GM18861 (cell line): ENCODE results near the gene RILPL2.
"Not testable (repeated sequence)": the region's sequence is repeated elsewhere in the genome, so short reads cannot be mapped to it uniquely, and the experiment has no call there.

Experiments
- ATAC-seq: cut with Tn5 transposase; IDR thresholded peaks from one replicate; pipeline ENCODE4 v1.9.1; 2021; ENCODE audit not compliant: unreplicated experiment

The RILPL2 gene

DNA sequence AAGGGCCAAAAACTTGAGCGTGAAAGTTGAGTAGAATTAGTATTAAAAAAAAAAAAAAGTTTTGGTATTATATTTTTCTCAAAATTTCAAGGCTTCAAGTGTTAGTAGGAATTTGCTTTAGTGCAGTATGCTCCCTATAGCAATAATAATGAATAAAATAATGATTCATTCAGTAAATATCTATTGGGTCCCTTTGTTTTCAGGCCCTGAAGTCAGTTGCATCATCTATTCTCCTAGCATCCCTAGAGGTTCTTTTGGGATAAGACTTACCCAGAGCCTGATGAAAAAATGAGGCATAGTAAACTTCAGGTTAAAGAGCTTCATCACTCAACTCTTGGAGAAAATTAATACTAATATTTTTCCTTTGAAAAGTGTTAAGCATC is 51.5 kb downstream of the RILPL2 start:
- no peak for ATAC-seq

DNA sequence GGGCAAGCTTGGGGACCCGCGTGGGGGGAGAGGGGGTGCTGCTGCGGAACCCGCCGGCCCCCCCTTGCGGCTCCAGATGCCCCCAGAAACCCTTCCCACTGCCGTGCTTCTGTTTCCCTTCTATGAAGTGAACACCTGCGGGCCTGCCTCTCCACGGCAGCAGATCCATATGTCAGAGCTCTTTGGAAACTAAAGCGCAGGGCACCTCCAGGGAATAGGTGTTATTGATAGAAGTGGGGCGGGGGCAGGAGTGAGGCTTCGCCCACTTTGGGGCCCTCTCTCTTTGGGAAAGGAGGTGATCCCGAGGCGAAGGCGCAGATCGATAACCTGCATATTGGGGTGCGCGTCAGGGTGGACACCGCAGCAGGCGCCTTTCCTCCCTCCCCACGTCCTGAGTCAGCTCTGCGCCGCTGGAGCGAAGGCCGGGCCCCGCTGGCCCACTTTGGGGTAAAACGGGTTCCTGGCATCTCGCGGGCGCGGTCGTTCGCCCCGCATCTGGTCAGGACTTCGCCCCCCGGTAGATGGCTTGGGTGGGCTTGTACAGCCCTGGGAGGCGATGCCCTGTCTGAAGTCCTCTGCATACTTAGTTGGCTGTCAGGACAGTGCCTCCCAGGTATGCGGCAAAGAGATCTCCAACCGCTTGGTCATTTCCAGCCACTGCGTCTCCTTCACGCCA is 52.0 kb downstream of the RILPL2 start:
- ATAC-seq, result no peak

DNA sequence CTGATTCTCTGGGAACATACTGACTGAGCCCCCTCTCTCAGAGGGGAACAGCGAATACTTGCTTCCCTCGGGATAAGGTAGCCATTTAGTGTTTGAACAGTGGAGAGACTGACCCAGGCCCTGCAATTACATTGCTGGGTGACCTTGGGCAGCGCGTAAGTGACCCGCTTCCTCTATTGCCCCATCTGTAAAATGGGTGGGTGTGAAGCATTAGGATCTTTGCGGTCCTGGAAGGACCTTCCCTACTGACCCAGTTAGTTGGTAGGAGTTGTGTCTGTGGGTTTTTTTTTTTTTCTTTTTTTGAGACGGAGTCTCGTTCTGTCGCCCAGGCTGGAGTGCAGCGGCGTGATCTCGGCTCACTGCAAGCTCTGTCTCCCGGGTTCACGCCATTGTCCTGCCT is 53.8 kb downstream of the RILPL2 start:
- ATAC-seq, result no peak

- no peak for ATAC-seq
These were observed 57.1 kb downstream of the RILPL2 start for GRCh38 chr12:123379391-123379790.

DNA sequence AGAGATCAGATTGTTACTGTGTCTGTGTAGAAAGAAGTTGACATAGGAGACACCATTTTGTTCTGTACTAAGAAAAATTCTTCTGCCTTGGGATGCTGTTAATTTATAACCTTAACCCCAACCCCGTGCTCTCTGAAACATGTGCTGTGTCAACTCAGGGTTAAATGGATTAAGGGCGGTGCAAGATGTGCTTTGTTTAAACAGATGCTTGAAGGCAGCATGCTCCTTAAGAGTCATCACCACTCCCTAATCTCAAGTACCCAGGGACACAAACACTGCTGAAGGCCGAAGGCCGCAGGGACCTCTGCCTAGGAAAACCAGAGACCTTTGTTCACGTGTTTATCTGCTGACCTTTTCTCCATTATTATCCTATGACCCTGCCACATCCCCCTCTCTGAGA is 64.1 kb downstream of the RILPL2 start:
- not testable (repeated sequence) for ATAC-seq

- not testable (repeated sequence) for ATAC-seq
These were observed 64.7 kb downstream of the RILPL2 start for GRCh38 chr12:123371667-123372368.

DNA sequence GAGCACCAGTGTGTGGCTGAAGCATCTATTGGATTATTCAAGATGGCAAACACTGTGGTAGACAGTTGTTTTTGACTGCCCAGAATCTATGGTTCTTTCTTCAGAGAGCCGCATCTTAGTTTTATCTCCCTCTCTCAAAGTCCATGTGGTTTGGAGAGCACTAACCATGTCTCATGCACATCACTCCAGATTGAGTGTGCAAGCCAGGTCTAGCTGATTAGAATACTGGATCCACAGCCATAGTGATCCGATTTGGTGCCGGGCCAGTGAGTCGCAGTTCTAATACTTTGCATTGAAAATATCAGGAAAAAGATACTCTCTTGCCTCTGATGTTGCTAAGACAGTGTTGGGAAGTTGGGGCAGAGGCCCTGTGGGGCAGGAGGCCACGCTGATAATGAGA is 67.3 kb downstream of the RILPL2 start:
- no peak for ATAC-seq

DNA sequence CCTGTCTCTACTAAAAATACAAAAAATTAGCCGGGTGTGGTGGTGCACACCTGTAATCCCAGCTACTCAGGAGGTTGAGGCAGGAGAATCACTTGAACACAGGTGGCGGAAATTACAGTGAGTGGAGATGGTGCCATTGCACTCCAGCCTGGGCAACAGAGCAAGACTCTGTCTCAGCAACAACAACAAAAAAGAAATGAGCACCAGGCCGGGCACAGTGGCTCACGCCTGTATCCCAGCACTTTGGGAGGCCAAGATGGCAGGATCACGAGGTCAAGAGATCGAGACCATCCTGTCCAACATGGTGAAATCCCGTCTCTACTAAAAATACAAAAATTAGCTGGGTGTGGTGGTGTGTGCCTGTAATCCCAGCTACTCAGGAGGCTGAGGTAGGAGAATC is 68.1 kb downstream of the RILPL2 start:
- ATAC-seq, result not testable (repeated sequence)

DNA sequence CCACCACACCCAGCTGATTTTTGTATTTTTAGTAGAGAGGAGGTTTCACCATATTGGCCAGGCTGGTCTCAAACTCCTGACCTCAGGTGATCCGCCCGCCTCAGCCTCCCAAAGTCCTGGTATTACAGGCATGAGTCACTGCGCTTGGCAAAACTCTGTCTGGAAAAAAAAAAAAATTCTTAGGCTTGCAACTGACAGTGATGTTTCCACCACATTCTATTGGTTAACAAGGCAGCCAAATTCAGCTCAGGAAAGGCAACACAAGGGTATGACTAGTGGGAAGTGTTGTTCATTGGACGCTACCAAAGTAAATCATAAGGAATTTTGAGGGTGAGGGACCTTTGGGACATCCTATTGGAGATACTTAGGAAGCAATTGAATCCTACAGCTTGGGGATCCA is 69.0 kb downstream of the RILPL2 start:
- ATAC-seq, result no peak
